ENCODE measurements around the gene EFHD1. TPM values are rescaled to one million over a fixed set of nuclear protein-coding genes. Genes with fewer than 3 reads are reported as not detected.

EFHD1 gene, protein sequence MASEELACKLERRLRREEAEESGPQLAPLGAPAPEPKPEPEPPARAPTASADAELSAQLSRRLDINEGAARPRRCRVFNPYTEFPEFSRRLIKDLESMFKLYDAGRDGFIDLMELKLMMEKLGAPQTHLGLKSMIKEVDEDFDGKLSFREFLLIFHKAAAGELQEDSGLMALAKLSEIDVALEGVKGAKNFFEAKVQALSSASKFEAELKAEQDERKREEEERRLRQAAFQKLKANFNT
- total RNA-seq (2014; rRNA removed; shearing (Covaris generic)), result 0.31 and 3.7 TPM in 2 replicates

DNA sequence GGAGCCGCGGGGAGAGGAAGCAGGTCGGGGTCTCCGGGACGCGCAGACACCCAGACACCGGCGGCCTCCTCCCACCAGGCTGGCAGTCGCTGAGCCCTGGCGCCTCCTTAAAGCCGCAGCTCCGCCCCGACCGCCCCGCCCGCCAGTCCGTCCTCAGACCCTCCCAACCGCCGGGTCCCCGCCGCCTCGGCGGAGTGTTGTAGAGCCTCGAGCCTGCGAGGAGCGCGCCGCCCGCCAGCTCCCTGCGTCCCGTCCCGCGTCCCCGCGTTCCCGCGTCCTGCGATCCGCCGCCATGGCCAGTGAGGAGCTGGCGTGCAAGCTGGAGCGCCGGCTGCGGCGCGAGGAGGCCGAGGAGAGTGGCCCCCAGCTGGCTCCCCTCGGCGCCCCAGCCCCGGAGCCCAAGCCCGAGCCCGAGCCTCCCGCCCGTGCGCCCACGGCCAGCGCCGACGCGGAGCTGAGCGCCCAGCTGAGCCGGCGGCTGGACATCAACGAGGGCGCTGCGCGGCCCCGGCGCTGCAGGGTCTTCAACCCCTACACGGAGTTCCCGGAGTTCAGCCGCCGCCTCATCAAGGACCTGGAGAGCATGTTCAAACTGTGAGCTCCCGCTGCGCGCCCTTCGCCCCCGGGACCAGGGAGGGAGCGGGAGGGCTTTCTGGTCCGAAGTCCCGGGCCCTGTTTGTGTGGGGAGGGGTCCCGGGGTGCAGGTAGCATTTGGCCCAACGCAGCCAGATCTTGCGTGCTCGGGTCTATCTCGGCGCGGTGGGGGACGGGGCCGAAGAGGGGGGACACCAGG, at the start of gene EFHD1:
Gene EFHD1, plus strand, starts transcription at position 192 of the 793 bp plus-strand sequence. Its CDS starts 101 bp downstream, at position 293.
- peak; percentile 31 for DNase-seq (ENCODE audit: low spot score)

- no peak for DNase-seq (ENCODE audit: low spot score)
These were observed 49.2 kb upstream of the EFHD1 start for GRCh38 chr2:232584238-232584637.

- DNase-seq (ENCODE audit: low spot score), result no peak
These were observed 46.4 kb upstream of the EFHD1 start for GRCh38 chr2:232586943-232587505.

DNA sequence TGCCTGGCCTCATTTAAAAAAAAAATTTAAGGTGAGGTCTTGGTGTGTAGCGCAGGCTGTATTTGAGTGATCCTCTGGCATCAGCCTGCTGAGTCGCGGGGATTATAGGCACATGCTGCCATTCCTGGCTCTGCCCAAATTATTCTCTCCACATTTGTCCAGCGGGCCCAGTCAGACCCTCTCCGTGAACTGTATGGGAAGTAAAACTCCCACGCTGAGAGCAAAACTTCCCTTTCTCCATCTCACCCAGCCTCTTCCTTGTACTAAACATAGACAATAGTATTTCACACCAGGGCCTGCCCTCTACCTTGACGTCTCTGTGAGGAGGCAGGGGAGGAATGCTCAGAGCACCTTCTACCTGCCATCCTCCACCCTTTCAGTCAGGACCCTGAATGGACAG, 45.9 kb upstream of the EFHD1 start:
- no peak for DNase-seq (ENCODE audit: low spot score)

- DNase-seq (ENCODE audit: low spot score), result no peak
These were observed 45.4 kb upstream of the EFHD1 start for GRCh38 chr2:232588031-232588430.

DNA sequence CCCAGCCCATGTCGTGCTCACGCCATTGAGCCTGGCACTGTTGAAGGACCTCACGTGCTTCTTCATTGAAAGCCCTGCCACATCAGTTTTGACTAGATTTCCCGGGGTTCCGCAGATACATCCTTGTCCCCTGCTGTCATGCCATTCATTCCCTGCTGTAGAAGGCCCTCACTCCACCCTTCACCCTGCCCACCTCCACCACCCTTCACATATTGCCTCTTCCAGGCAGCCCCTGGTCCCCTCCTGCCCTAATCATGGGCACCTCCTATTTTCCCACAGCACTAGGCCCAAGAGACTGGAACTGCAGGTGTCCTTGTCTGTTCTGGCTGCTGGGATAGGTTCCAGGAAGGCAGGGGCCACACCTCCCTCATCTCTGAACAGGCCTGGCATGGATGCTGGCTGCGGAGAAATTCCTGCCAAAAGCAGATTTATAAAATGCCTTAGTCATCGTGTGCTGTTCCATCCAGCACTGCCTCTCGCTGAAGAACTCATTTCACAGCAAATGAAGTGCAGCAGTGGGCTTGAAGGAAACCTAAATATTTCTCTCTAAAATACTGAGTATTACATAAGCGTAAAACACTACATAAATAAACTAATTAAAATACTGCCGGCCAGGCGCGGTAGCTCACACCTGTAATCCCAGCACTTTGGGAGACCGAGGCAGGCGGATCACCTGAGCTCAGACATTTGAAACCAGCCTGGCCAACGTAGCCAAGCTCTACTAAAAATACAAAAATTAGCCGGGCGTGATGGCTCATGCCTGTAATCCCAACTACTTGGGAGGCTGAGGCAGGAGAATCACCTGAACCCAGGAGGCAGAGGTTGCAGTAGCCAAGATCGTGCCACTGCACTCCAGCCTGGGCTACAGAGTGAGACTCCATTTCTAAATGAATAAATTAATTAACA, 44.5 kb upstream of the EFHD1 start:
- DNase-seq (ENCODE audit: low spot score), result peak; percentile 86

DNA sequence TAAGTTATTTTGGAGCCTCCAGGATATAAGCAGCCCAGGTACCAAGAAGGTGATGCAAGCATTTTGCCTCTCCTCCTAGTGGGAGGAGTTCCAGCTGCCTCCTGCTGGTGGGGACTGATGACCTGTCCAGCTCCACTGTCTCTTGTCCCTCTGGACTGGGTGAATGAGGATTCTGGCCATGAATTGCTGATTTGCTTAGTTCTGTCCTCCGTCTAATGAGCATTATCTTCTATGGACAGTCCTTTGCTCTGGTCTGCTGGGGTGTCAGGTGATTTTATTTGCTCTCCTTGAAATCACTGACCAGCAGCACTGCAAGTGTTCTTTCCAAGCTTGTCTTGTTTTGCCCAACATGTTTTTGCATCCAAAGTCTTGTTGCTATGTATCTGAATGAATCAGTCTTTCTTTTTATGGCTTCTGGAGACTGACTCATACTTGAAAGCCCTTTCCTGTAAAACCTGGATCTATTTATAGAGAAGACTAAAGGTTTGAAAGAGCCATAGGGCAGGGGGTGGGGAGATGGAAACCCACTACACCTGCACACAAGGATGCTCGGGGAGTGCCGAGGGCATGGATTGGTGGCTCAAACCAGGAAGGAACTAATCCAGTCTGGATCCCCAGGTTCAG, 40.5 kb upstream of the EFHD1 start:
- DNase-seq (ENCODE audit: low spot score), result peak; percentile 48

- DNase-seq (ENCODE audit: low spot score), result no peak
These were observed 39.4 kb upstream of the EFHD1 start for GRCh38 chr2:232593982-232594381.

GRCh38 chr2:232597362-232598079, 35.9 kb upstream of the EFHD1 start:
- DNase-seq (ENCODE audit: low spot score), result no peak

- DNase-seq (ENCODE audit: low spot score), result no peak
These were observed 35.1 kb upstream of the EFHD1 start for GRCh38 chr2:232598293-232598692.

DNA sequence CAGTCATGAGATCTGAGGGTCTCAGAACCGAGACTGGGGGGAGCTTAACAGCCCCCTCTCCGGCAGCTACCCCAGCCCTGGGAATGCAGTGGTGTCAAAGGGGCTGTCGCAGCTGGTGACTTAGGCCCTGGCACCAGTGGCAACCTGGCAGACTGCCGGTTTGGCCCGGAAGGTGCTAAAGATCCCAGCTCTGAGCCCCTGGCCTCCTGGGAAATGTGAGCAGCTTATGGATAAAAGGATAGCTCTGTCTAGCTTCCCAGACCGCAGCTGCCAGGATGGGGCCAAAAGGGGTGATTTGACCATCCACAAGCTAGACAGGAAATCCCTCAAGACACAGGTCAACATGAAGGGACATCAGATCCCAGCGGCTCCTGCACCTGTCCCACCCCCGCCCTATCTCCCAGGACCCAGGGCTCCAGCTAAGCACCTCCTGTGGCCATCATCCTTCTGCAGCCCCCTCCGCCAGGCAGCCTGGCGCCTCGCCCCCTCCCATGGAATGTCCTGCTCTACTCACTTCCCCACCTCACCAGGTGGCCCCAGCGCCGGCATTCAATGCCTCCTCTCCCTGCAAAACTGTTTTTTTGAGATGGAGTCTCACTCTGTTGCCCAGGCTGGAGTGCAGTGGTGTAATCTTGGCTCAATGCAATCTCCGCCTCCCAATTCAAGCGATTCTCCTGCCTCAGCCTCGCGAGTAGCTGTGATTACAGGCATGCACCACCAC, 33.2 kb upstream of the EFHD1 start:
- no peak for DNase-seq (ENCODE audit: low spot score)

DNA sequence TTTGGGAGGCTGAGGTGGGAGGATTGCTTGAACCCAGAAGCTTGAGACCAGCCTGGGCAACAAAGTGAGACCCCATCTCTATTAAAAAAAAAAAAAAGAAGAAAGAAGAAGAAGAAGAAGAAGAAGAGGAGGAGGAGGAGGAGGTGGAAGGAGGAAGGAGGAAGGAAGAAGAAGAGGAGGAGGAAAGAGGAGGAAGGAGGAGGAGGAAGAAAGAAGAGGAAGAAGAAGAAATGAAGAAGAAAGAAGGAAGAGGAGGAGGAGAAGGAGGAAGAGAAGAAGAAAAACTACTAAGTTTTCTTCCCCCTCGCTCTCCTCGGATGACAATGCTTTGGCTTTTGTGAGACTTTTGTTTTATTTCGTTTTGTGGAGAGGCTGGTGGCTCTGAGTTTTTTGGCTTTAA, 30.1 kb upstream of the EFHD1 start:
- DNase-seq (ENCODE audit: low spot score), result no peak

DNA sequence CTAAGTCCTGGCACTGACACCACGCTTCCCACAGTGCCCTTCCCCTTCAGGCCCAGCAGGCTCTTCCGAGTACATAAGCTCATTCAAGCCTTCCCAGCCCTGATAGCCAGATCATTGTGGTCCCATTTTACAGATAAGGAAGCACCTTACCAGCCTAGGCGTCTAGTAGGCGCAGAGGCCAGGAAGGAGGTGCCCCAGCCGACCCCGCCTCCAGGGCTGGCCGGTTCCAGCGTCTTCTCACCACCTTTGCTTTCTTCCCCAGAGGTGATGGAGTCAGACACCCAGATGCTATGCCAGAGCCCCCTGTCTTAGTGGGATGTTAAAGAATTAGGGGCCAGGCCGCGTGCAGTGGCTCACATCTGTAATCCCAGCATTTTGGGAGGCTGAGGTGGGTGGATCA, 28.9 kb upstream of the EFHD1 start:
- no peak for DNase-seq (ENCODE audit: low spot score)

GRCh38 chr2:232607011-232607410, 26.4 kb upstream of the EFHD1 start:
- no peak for DNase-seq (ENCODE audit: low spot score)

- DNase-seq (ENCODE audit: low spot score), result no peak
These were observed 23.8 kb upstream of the EFHD1 start for GRCh38 chr2:232609607-232610006.

DNA sequence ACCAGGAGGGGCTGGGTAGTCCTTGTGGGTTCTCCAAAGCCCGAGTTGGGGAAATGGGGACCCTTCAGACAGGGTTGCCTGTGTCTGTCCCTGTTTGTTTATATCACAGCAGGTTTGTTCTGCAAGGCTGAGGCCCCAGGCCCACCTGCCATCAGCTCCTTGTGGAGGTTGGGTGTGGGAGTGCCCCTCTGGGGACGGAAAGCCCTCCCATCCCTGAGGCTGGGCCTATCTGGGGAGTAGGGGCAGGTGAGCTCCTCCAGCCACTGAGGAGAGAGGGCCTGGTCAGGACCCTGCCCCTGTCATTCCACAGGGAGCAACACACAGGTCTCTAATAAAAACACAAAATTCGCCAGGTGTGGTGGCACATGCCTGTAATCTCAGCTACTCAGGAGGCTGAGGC, 23.3 kb upstream of the EFHD1 start:
- DNase-seq (ENCODE audit: low spot score), result no peak

DNA sequence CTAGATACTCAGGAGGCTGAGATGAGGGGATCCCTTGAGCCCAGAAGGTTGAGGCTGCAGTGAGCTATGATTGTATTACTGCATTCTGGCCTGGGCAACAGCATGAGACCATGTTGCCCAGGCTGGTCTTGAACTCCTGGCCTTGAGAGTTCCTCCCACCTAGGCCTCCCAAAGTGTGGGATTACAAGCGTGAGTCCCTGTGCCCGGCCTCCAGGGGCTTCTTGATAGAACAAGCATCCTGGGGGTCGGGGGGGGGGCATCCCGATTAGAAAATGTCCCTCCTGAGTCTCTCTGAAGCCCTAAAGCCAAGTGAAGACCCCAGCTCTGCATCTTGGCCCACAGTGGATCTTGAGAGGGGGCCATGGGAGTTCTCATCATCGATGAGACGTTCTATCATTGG, 22.3 kb upstream of the EFHD1 start:
- DNase-seq (ENCODE audit: low spot score), result no peak

- DNase-seq (ENCODE audit: low spot score), result peak; percentile 95
These were observed 21.7 kb upstream of the EFHD1 start for GRCh38 chr2:232611559-232612218.

GRCh38 chr2:232613538-232614134, 19.8 kb upstream of the EFHD1 start:
- DNase-seq (ENCODE audit: low spot score), result no peak
